GM13976 (cell line): ENCODE data around the gene RNASET2.
"Not testable (repeated sequence)": the region's sequence is repeated elsewhere in the genome, so short reads cannot be mapped to it uniquely, and the experiment has no call there.

Experiments
- DNase-seq: peaks from one replicate; pipeline ENCODE4 v3.0.0; 2012; ENCODE audit warnings: low spot score
- in situ Hi-C: fragments of 300-500 bp; cut with MboI; formaldehyde crosslinking; loops from one replicate; pipeline ENCODE4 v1.12.0; 2022; ENCODE audit warnings: low sequenced_read_pairs, mixed read lengths, inconsistent platforms; ENCODE audit not compliant: unreplicated experiment
- TF ChIP-seq, protein P1 (sequence below): IDR thresholded peaks from 2 replicates; pipeline ENCODE4 v1.5.1; 2012; ENCODE audit warnings: borderline replicate concordance, mild to moderate bottlenecking; ENCODE audit not compliant: insufficient read depth; ENCODE audit errors: extremely low read depth, missing control alignments, control extremely low read depth

RNASET2 gene

DNA sequence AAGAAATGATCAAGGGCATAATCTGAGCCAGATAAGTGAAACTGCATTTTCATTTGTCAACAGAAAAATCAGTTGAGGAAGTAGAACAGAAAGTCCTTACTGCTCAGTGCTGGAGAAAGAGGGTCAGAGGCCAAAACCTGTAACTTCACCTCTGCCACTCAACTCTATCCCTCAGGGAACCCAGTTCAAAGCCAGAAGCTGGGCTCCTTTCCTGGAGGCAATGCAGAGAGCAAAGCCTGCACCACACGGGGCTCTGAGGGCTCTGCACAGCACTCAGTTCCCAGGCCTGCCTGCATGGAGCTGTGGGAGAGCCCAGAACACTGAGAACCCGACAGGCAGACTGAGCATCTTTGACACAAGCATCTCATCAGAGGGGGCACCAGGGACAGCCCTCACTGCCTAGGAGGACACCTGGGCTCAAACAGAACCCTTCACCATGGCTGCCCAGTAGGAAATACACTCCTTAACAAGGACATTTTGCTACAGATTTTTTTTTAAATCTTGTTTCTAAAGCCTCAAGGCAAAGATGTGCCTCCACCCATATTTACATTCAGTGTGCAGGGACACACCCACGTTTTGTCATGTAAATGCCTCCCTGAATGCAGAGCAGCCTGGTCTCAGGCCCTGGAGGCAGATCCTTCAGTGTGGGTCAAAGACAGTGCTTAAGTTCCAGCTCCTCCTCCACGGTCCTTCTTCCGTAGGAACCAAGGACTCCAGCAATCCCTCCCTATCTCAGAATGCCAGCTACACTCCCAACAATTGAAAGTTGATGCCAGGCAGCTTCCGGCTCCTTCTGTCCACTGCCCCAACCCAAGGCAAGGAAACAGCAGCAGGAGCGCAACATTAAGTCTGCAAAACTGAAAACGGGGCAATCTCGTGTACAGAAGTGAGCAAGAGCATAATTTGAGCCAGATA is 6.6 kb downstream of the RNASET2 start:
- TF ChIP-seq, protein P1, sequence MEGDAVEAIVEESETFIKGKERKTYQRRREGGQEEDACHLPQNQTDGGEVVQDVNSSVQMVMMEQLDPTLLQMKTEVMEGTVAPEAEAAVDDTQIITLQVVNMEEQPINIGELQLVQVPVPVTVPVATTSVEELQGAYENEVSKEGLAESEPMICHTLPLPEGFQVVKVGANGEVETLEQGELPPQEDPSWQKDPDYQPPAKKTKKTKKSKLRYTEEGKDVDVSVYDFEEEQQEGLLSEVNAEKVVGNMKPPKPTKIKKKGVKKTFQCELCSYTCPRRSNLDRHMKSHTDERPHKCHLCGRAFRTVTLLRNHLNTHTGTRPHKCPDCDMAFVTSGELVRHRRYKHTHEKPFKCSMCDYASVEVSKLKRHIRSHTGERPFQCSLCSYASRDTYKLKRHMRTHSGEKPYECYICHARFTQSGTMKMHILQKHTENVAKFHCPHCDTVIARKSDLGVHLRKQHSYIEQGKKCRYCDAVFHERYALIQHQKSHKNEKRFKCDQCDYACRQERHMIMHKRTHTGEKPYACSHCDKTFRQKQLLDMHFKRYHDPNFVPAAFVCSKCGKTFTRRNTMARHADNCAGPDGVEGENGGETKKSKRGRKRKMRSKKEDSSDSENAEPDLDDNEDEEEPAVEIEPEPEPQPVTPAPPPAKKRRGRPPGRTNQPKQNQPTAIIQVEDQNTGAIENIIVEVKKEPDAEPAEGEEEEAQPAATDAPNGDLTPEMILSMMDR = no peak
- in situ Hi-C loops = no loop called here
- DNase-seq = no peak

DNA sequence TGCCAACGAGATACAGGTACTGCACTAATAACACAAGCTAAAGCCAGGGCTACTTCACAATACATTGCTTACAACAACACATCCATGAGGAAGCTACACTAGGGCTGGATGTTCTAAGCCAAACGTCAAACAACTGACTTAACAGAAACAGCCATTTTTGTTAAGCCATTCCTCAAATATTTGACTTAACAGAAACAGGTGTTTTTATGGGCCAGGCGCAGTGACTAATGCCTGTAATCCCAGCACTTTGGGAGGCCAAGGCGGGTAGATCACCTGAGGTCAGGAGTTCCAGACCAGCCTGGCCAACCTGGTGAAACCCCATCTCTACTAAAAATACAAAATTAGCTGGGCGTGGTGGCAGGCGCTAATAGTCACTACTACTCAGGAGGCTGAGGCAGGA is 7.6 kb downstream of the RNASET2 start:
- DNase-seq, in situ Hi-C loops: not testable (repeated sequence)

DNA sequence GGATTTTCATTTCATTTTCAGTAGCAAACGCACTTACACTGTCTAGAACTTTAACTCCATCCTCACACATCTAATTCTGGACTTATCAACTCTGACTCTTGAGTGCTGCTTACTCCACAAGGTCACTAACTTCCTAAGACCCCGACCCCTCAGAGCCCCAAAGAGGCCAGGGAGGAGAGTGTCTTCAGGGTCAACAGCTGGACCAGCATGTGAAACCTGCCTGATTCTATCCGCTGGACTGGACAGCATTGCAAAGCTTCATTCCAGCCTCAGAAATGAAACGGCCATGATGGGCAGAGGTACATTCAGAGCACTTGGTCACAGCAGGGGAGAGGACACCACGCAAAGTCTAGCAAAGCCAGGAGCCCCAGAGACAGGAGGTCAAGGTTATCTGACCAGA is 9.1 kb downstream of the RNASET2 start:
- TF ChIP-seq, protein P1 = no peak
- in situ Hi-C loops = no loop called here
- DNase-seq = no peak

DNA sequence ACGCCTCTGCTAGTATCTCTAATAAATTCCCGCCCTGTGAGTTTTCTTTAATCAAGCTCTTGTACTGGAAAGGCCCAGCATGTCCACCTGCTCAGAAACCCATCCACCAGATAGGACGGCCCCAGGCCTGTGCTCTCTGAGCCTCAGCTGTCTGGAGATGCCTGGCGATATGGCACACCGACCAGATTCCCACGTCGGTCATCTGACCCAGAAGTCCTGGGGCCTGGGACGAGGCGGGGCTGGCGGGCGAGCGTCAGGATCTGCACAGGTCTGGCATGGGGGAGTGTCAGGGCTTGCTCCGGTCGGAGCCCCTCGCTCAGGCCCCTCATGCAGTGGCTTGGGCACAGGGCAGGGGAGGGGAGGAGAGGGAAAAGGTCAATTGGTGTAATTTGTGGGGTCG is 10.2 kb downstream of the RNASET2 start:
- in situ Hi-C loops = no loop called here
- TF ChIP-seq, protein P1 = no peak
- DNase-seq = no peak

DNA sequence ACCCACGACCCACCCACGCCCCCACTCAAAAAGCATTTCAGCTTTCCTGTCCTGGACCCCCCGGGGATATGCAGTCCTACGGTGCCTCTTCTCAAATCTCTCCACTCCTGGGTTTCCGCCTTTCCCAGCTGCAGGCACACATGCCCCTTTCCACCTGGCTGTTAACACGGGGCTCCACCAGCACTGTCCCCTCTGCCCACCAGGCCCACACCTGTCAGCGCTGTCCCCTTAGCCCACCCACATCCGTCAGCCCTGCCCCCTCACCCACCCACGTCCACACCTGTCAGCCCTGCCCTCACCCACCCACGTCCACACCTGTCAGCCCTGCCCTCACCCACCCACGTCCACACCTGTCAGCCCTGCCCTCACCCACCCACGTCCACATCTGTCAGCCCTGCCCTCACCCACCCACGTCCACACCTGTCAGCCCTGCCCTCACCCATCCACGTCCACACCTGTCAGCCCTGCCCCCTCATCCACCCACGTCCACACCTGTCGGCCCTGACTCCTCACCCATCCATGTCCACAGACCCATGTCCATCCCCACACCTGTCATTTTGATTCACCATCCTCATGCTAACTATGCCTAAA is 11.6 kb downstream of the RNASET2 start:
- in situ Hi-C loops = no loop called here
- DNase-seq = no peak
- TF ChIP-seq, protein P1 = no peak

DNA sequence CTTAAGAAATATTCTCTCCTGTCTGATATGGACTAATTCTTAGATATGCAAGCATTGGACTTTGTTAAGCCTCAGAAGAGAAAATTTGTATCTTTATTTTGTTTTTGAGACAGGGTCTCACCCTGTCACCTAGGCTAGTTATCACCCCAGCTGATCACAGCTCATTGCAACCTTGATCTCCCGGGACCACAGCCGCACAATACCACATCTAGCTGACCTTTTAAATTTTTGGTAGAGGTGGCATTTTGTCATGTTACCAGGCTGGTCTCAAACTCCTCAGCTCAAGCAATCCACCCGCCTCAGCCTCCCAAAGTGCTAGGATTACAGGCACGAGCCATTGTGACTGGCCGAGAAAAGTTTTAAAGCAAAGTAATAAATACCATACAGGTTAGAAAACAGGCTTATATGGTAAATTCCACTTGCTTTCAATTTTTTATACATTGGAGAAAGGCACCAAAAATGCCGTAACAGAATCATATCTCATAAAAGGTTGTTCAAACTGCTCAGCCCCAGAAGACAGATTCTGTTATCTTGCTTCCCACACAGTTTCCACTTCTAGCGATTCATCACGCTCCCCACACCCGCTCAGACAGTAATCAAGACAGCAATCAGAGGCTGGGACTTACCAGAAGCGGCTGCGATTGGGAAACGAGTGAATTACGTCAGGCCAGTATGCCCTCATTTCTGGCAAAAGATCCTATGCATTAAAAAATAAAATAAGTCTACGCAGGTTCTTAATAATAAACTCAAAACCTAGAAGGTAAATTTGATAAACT is 13.8 kb downstream of the RNASET2 start:
- in situ Hi-C loops = no loop called here
- no peak for DNase-seq
- TF ChIP-seq, protein P1 = no peak
